Stimulated activated CD8-positive, alpha-beta memory T cell treated with anti-CD3 and anti-CD28 coated beads, Interleukin-7, amount 100 ng/mL, for 1 hour (primary cell): ENCODE results near the gene DDX5.
"Not testable (repeated sequence)": the region's sequence is repeated elsewhere in the genome, so short reads cannot be mapped to it uniquely, and the experiment has no call there.

Experiments used
- DNase-seq, 2 donors: peaks; one replicate each; pipeline ENCODE4 v3.0.0-alpha.2; 2020; ENCODE audit warnings: low read depth in 2 of 2

Gene DDX5

DNA sequence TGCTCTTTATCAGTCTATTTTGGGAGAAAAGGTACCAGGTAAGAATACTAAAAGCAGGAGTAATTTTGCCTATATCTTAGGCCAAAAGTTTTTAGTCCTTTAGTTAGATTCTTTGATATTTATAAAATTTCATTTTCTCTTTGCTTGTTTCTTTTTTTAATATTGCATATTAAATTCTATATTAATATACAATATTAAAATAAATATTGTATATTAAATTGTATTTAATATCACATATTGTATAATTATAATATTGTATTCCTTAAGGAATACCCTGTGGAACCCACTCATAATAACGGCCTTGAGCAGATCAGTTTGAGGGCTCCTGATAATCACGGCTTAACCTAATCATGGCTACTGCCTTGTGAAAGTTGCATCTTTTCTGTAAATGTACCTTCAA is 2.6 kb upstream of the DDX5 start:
- DNase-seq, result no peak

- peak in 1 of 2 donors; percentile 9 for DNase-seq
These were observed 1.3 kb upstream of the DDX5 start for GRCh38 chr17:64507413-64507782.

- peak; percentile 86 to 90 for DNase-seq
These were observed 705 bp upstream of the DDX5 start, which contains the start of gene CEP95 for GRCh38 chr17:64506576-64507412. Gene CEP95 (plus strand): TSS chr17:64506977. CDS start chr17:64507098, 121 bp downstream.

DNA sequence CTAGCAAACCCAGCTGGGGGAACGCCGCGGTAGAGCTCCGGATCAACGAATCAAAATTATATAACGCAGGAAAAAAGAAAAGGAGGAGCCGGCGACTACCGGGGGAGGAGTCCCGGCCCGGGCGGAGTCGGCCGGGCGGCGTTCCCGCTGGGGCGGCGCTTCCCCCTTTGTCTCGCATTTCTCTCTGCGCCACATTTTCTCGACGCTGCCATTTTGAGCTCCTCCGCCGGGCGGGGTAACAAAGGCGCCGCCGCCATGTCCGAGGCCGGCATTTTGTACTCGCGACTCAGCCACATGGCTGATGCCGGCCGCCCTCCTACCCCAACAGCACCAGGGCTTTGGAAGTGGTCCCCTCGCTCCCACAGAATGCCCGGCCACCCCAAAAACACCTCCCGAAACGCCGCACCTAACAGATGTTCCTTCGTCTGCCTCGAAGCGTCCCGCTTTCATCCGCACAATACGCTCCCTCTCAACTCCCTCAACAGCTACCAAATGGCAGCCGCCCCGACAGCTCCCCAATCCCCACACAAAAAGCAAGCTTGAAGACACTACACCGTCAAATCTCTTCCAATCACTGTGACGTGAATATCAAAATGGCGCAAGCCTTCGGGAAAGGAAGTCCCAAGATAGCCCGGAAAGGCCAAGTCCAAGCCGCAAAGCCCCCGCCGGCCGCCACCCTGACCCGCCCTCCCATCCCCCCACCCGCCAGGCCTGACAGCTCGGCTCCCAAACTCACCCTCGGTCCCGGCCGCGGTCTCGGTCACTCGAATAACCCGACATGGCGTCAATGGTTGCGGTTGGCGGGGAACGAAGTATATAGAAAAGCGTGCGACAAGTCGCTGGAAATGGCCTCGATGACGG is 519 bp downstream of the DDX5 start:
- peak; percentile 71 for DNase-seq

DNA sequence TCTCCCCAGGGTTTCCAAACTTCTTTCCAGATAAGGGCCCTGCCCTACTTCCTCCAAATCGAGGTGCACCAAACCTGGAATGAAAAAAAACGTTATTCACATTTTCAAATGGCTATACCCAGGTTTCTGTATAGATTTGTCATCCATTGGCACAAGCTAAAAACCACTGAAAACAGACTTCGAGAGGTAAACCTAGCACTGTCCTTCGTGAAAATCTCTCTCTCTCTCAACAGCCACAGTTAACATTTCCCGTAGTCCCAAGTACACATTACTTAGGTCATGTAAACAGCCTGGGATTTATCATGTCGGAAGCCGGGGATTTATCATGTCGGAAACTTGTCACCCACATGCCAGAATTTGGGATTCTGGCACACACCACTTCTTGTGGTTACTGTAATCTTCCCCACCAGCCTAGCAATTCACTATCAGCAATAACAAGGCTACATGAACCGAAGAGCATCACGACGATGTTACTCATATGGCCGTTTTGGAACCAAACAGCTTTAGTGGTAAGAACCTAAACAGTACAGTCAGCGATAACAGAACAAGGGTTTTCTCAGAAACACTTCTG is 1.2 kb downstream of the DDX5 start:
- DNase-seq, result no peak

DNA sequence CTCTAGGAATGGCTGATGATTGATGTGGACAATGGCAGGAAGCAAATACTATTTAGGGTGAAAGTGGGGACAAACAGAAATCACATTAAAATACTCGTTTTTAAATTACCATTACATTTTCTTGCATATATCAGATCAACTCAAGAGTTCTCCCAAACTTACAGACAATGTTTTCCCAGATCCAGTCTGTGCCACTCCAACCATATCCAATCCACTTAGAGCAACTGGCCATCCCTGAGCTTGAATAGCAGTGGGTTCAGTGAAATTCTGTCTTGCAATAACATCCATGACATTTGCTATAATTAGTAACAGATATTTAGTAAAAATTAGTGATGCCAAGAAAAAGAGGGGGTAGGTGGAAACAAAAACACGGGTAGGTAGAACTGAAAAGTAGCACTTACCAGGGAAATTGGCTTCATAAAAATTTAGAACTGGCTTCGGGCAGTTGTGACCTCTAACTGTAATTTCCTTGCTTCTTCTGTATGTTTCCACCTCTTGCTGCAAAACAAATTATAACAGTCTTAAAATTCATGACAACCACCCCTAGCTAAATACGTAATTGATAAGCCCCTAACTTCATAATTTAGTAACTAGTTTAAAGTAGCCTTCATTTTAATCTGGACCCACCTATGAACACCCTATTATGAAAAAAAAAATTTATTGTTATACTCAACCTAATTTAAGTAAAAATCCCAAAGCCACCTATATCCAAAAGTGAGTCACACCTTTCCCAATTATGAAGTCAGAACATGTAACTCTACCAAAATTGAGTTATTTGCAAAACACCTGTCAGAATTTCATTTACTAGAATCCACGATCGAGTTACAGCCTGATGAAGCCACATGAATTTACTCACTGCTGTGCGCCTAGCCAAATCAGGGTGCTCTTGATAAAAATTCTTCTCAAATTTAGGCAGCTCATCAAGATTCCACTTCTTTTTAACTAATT is 2.0 kb downstream of the DDX5 start:
- DNase-seq, result no peak

GRCh38 chr17:64503341-64503740 is 2.7 kb downstream of the DDX5 start:
- DNase-seq, result no peak

DNA sequence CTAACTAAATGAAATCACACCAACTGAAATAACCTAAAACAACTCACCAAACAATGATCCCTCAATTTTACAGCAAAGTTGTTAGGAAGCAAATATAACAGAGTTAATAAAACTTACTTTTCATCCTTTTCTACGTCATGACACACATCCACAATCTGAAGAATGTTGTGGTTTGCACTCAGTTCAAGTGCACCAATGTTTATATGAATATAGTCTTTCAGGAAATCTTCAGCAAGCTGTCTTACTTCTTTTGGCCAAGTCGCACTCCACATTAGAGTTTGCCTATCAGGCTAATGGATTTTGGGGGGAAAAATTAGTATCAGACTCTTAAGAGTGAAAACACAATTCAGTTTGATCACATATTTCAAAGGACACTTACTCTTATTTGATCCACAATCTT is 3.3 kb downstream of the DDX5 start:
- DNase-seq, result no peak

DNA sequence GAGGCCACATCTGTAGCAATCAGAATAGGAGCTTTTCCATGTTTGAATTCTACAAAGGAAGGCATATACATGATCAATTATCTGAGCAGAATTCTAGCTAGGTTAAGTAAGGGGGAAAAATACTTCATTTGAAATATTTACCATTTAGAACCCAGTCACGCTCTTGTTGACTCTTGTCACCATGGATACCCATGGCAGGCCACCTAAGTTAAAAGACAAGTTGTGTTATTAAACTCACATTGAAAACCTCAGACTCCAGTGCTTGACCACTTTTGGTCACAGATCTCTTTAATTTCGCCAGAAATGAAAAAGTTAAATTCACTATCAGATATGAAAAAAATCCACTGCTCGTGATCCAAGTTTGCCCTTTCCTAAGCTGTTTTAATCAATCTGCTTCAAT is 4.1 kb downstream of the DDX5 start:
- DNase-seq, result no peak

- DNase-seq, result no peak
These were observed 5.0 kb downstream of the DDX5 start for GRCh38 chr17:64500862-64501765.

DNA sequence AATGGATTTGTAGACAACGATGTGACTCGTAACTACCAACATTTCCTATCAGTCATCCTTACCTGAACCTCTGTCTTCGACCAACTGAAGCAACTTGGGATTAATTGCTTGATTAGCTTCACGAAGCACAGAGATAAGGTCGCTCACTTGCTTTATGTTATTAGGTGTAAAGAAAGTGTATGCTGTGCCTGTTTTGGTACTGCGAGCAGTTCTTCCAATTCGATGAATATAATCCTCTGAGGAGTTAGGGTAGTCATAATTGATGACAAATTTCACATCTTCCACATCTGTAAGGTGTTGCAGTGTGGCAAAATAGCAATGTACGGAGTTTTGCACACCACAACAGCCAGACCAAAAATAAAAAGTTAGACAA is 5.6 kb downstream of the DDX5 start:
- no peak for DNase-seq

- no peak for DNase-seq
These were observed 6.1 kb downstream of the DDX5 start for GRCh38 chr17:64499805-64500486.

DNA sequence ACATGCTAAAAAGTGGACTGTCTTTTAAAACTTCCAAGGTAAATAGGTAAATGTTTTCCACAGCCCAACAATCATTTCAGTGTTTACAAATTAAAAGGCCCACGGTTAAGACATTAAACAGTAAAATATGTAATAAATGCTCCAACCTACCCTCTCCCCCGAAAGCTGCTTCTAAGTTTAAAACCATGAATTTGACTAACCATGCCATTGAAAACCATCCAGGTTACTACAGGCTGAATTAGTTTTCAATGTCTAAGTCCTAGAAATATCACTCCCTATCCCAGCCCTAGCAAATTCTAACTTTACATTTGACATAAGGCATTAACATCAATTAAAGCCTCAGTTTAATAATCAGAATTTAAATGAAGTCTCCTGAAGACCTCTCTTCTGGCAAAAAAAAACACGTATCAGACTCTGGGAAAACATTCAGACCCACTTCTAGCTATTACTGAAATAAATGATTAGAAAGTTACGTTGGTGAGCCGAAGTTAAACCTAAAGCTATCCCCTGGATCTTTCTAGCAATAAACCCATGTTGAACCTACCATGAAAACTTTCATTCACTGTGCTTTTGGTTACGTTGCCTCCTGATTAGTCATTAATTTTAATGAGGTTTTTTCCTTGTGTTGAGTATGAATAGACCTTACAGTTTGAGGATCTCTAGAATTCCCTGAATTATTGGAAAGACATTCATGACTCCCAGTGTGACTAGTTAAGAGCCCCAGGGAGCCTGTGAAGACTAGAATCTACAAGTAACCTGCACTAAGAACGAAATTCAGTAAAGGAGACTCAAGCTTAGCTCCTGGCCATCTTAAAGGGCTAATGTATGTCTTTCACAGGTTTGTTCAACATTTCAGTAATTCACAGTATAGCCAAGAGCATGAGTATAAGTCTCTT is 7.5 kb downstream of the DDX5 start:
- no peak for DNase-seq

DNA sequence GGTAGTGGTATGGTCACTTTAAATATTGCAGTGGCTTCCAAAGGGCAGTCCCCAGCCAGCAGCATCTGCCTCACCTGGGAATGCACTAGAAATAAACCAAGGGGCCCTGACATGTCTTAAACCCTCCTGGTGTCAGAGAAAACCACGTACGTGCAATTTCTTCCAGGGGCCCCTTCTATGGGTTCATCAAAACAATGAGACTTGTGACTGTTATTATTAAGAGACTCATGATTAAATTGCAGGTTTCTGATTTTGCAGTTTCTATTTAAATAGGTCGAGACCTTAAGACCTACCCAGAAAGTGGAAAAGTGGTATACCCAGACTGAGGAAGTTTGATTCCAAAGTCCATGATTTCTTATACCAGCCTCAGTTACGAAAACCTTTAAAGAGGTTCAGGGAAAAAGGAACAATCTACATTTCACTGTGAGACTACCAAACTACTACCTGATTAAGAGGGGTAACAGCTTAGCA is 8.5 kb downstream of the DDX5 start:
- no peak for DNase-seq

- DNase-seq, result peak; percentile 91 to 93
These were observed 9.1 kb downstream of the DDX5 start, which contains the start of gene POLG2 for GRCh38 chr17:64496786-64497564. Gene POLG2 (minus strand): TSS chr17:64497054. CDS start chr17:64496968, 86 bp downstream.

- DNase-seq, result peak in 1 of 2 donors; percentile 5
These were observed 9.7 kb downstream of the DDX5 start for GRCh38 chr17:64496348-64496785.

DNA sequence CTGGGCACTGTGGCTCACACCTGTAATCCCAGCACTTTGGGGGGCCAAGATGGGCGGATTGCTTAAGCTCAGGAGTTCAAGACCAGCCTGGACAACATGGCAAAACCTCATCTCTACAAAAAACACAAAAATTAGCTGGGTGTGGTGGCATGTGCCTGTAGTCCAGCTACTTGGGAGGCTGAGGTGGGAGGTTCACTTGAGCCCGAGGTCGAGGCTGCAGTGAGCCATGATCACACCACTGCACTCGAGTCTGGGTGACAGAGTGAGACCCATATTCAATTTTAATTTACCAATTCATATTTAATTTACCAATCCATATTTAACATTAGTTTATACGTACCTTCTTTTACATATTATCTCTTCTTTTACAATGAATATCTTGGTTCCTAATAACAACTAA is 10.8 kb downstream of the DDX5 start:
- DNase-seq, result not testable (repeated sequence)

GRCh38 chr17:64494121-64494520 is 12.0 kb downstream of the DDX5 start:
- no peak for DNase-seq
